DOHH2 (cell line): Measurements from ENCODE around the gene ACOT12.

ENCODE experiments used
- EZH2phosphoT487 ChIP-seq: fragments of 200-600 bp; sonication (generic); IDR thresholded peaks from 2 replicates; pipeline ENCODE4 v1.6.1; 2017; ENCODE audit warnings: borderline replicate concordance, mild to moderate bottlenecking, antibody characterized with exemption, low read length, moderate library complexity, mixed read lengths
- TF ChIP-seq, protein P1 (sequence below): fragments of 200-600 bp; sonication (generic); IDR thresholded peaks from one replicate; pipeline ENCODE4 v1.5.1; 2014; ENCODE audit warnings: antibody characterized with exemption, mild to moderate bottlenecking, low read depth, low read length; ENCODE audit not compliant: poor library complexity, severe bottlenecking

DNA sequence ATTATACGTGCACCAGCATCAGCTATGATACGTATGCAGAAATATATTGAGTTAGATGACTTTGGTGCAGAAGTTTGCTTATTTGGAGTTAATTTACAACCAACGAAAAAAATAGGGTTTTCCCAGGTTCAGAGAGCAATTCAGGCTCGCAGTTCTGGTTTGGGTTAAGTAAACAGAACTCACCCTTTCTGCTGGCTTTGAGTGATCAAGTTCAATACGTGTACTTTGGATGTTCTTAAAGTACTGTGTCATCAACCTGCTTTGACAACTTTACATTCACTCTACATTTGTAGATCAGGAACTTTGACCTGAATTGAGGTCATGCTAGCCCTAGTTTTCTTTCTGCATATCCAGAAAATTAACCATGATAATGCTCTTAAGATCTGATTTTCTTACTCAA is 40.7 kb downstream of the ACOT12 start:
- TF ChIP-seq, protein P1, sequence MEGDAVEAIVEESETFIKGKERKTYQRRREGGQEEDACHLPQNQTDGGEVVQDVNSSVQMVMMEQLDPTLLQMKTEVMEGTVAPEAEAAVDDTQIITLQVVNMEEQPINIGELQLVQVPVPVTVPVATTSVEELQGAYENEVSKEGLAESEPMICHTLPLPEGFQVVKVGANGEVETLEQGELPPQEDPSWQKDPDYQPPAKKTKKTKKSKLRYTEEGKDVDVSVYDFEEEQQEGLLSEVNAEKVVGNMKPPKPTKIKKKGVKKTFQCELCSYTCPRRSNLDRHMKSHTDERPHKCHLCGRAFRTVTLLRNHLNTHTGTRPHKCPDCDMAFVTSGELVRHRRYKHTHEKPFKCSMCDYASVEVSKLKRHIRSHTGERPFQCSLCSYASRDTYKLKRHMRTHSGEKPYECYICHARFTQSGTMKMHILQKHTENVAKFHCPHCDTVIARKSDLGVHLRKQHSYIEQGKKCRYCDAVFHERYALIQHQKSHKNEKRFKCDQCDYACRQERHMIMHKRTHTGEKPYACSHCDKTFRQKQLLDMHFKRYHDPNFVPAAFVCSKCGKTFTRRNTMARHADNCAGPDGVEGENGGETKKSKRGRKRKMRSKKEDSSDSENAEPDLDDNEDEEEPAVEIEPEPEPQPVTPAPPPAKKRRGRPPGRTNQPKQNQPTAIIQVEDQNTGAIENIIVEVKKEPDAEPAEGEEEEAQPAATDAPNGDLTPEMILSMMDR, result no peak
- TF ChIP-seq EZH2phosphoT487, result no peak
